Neuronal stem cell (in vitro differentiated cells): ENCODE measurements around the gene SLC22A7.

Experiments
- DNase-seq: peaks from one replicate; pipeline ENCODE4 v3.0.0-alpha.2; 2013; ENCODE audit warnings: low spot score
- H2AFZ ChIP-seq: one replicate; pipeline ENCODE4 v1.6.1; 2013; ENCODE audit warnings: mild to moderate bottlenecking, low read length, inconsistent platforms
- H2AK5ac ChIP-seq: 2 replicates; pipeline ENCODE4 v1.6.1; 2013; ENCODE audit warnings: low read depth, mild to moderate bottlenecking, inconsistent platforms, low read length, moderate library complexity, mixed read lengths
- H2BK120ac ChIP-seq: 2 replicates; pipeline ENCODE4 v1.6.1; 2013; ENCODE audit warnings: low read depth, mild to moderate bottlenecking, inconsistent platforms, low read length, moderate library complexity, mixed read lengths
- H2BK12ac ChIP-seq: one replicate; pipeline ENCODE4 v1.6.1; 2013; ENCODE audit warnings: low read length, inconsistent platforms
- H2BK15ac ChIP-seq: 2 replicates; pipeline ENCODE4 v1.6.1; 2013; ENCODE audit warnings: mild to moderate bottlenecking, low read length, inconsistent platforms, mixed read lengths
- H2BK5ac ChIP-seq: one replicate; pipeline ENCODE4 v1.6.1; 2013; ENCODE audit warnings: inconsistent platforms, mild to moderate bottlenecking, low read length, moderate library complexity
- H3K14ac ChIP-seq: one replicate; pipeline ENCODE4 v1.6.1; 2013; ENCODE audit warnings: low read length, inconsistent platforms
- H3K18ac ChIP-seq: 2 replicates; pipeline ENCODE4 v1.6.1; 2013; ENCODE audit warnings: low read length, inconsistent platforms
- H3K23ac ChIP-seq: 2 replicates; pipeline ENCODE4 v1.6.1; 2013; ENCODE audit warnings: low read depth, mild to moderate bottlenecking, mixed read lengths, low read length, inconsistent platforms; ENCODE audit not compliant: poor library complexity
- H3K27ac ChIP-seq: replicated peaks from 3 replicates; pipeline ENCODE4 v1.5.1; 2013; ENCODE audit warnings: low read length, inconsistent platforms
- H3K27me3 ChIP-seq, 3 experiments: 2 replicates each; pipeline ENCODE4 v1.6.1; 2013; ENCODE audit warnings: low read length in 3 of 3, mild to moderate bottlenecking in 2 of 3, inconsistent platforms in 1 of 3, low read depth in 1 of 3, mixed read lengths in 1 of 3, moderate library complexity in 1 of 3; ENCODE audit not compliant: control insufficient read depth in 3 of 3, insufficient read depth in 3 of 3
- H3K36me3 ChIP-seq, 2 donors: replicated peaks in 1 of 2; 2 replicates each; pipeline ENCODE4 v1.6.1; 2013; ENCODE audit warnings: low read length in 2 of 2; ENCODE audit not compliant: control insufficient read depth in 2 of 2, insufficient read depth in 2 of 2
- H3K4ac ChIP-seq: 2 replicates; pipeline ENCODE4 v1.6.1; 2013; ENCODE audit warnings: inconsistent platforms, mild to moderate bottlenecking, low read length, moderate library complexity
- H3K4me1 ChIP-seq, 2 donors: 1 replicate in 1 of 2; 2 replicates in 1 of 2; pipeline ENCODE4 v1.6.1; 2013; ENCODE audit warnings: low read length in 2 of 2, low read depth in 1 of 2; ENCODE audit not compliant: control insufficient read depth in 2 of 2, insufficient read depth in 1 of 2
- H3K4me2 ChIP-seq: one replicate; pipeline ENCODE4 v1.6.1; 2013; ENCODE audit warnings: mild to moderate bottlenecking, low read length, inconsistent platforms; ENCODE audit not compliant: insufficient read depth, poor library complexity, severe bottlenecking
- H3K4me3 ChIP-seq, 2 donors: 2 replicates each; pipeline ENCODE4 v1.5.1; 2013; ENCODE audit warnings: low read length in 2 of 2, mild to moderate bottlenecking in 2 of 2, inconsistent platforms in 1 of 2, moderate library complexity in 1 of 2
- H3K79me1 ChIP-seq: one replicate; pipeline ENCODE4 v1.6.1; 2013; ENCODE audit warnings: low read depth, mild to moderate bottlenecking, inconsistent platforms, low read length, moderate library complexity
- H3K9ac ChIP-seq: one replicate; pipeline ENCODE4 v1.6.1; 2013; ENCODE audit warnings: mild to moderate bottlenecking, low read depth, low read length, inconsistent platforms; ENCODE audit not compliant: poor library complexity
- H3K9me3 ChIP-seq, 2 donors: replicated peaks in 1 of 2; 2 replicates each; pipeline versions ENCODE3 to v1.6.1; 2013; ENCODE audit warnings: low read length in 2 of 2, mild to moderate bottlenecking in 2 of 2, inconsistent platforms in 1 of 2, low read depth in 1 of 2, mixed read lengths in 1 of 2, moderate library complexity in 1 of 2; ENCODE audit not compliant: control insufficient read depth in 2 of 2, insufficient read depth in 1 of 2
- H4K8ac ChIP-seq: one replicate; pipeline ENCODE4 v1.6.1; 2013; ENCODE audit warnings: low read depth, mild to moderate bottlenecking, inconsistent platforms, low read length, moderate library complexity
- H4K91ac ChIP-seq: one replicate; pipeline ENCODE4 v1.6.1; 2013; ENCODE audit warnings: low read length, low read depth, mild to moderate bottlenecking, inconsistent platforms; ENCODE audit not compliant: poor library complexity
- WGBS, 2 donors: extraction: QIAGEN DNeasy Blood & Tissue Kit; methylation state at CpG; one replicate each; pipeline ENCODE4 v1.1.7; 2013; ENCODE audit warnings: missing lambda C conversion rate in 2 of 2, mixed read lengths in 1 of 2; ENCODE audit not compliant: insufficient read length in 2 of 2, insufficient replicate concordance in 1 of 2; ENCODE audit errors: extremely low coverage in 2 of 2; 5-methylcytosine and 5-hydroxymethylcytosine counted together

Gene SLC22A7

DNA sequence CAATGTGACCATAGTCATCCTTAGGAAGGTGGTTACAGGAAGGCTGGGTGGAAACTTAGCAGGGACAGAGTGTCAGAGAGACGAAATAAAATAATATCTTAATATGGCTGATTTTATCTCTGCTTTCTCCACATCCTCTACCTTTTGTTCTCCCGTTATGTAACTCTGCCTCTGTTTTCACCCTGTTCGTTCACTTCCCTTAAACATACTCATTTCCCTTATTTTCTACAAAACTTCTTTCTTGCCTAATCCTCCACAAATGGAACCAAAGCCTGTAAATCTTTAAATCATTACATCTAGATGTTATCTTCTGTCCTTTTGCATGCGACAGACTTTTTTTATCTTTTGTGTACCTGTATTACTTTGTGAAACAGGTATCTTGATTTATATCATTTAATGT lies 33.8 kb downstream of the SLC22A7 start:
- Histone ChIP-seq H4K91ac (no peak overlapping the region), H3K27ac (no peak overlapping the region), H3K27me3 (no peaks in the 10 kb centered on the region), H3K9ac (no peak overlapping the region), H3K4me1 (no peaks in the 10 kb centered on the region), H3K9me3 (no peaks in the 10 kb centered on the region), H3K4me3 (no peak overlapping the region), H2BK15ac (no peak overlapping the region), H3K23ac (no peak overlapping the region), H2AK5ac (no peak overlapping the region), H3K36me3 (peaks cover 3 to 8% of the 10 kb centered on the region in 2 donors), H2BK12ac (no peak overlapping the region), H4K8ac (no peak overlapping the region), H3K18ac (no peak overlapping the region), H2AFZ (no peak overlapping the region), H3K4me2 (no peak overlapping the region), H3K4ac (no peak overlapping the region), H2BK120ac (no peak overlapping the region), H3K79me1 (no peaks in the 10 kb centered on the region), H2BK5ac (no peak overlapping the region), H3K14ac (no peak overlapping the region)
- no peak for DNase-seq
- WGBS, 2 donors, result 100% methylated on average over 2 of the region's 4 CpGs; no CpG with 5 or more reads in 1 of the 2 donors

DNA sequence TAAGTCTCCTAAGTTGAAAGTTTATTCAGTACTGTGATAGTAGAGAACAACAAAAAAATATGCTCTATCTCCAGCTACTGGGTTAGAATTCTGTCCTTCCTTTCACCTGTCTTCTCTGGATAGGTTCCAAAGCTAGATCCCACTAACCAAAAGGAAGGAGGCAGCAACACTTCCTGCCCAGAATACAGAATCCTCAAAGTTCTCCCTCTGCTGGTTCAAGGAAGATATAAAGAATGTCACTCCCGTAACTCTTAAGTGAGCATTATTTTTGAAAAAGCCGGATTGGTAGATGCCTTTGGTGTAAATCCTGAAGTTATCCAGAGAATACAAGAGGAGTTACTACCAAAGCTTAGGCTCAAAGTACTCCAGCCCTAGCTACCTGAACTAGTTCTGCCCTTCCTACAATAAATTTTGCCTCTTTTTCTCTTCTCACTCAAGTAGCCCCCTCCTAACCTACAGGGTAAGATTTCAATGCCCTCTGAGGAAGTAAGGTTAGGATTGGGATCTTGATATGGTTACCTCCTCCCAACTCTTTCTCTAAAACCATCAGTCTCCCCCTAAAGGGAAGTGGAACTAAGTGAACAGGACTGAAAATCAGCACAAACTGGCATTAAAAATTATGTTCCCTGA lies 36.5 kb downstream of the SLC22A7 start:
- H3K4ac ChIP-seq, result no peak overlapping the region
- no peak overlapping the region for H3K9ac ChIP-seq
- H4K91ac ChIP-seq, result no peak overlapping the region
- H2AK5ac ChIP-seq, result no peak overlapping the region
- no peaks in the 10 kb centered on the region for H3K79me1 ChIP-seq
- H3K4me2 ChIP-seq, result no peak overlapping the region
- H3K4me1 ChIP-seq, result no peaks in the 10 kb centered on the region
- H3K27ac ChIP-seq, result no peak overlapping the region
- no peak overlapping the region for H2BK120ac ChIP-seq
- H4K8ac ChIP-seq, result no peak overlapping the region
- no peaks in the 10 kb centered on the region for H3K27me3 ChIP-seq
- no peaks in the 10 kb centered on the region for H3K9me3 ChIP-seq
- no peak overlapping the region for H2BK12ac ChIP-seq
- no CpG with 5 or more reads among the region's 2 CpGs for whole genome bisulfite sequencing, 2 donors
- H2AFZ ChIP-seq, result no peak overlapping the region
- no peak overlapping the region for H3K14ac ChIP-seq
- H3K4me3 ChIP-seq, result no peak overlapping the region
- H3K18ac ChIP-seq, result no peak overlapping the region
- no peak overlapping the region for H2BK15ac ChIP-seq
- peak; percentile 38 for DNase-seq
- H3K36me3 ChIP-seq, result peaks cover 13 to 34% of the 10 kb centered on the region in 2 donors
- no peak overlapping the region for H2BK5ac ChIP-seq
- H3K23ac ChIP-seq, result no peak overlapping the region

DNA sequence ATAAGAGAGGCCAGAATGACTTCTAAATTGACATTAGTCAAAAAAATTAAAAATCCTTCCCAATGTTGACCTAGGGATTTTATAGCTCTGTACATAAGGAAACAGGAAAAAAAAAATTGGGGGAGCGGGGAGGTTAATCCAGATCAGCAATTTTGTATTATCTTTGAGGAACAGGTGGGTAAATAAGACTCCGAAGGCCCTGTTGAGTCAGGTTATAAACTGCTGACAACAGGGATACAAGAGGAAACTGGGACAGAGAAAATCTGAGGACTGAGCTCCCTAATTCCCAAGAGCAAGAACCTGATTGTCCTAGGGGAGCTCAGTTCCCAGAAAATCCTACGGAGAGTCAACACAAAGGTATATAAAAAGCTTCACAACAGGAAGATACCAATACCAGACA lies 37.4 kb downstream of the SLC22A7 start:
- no peak overlapping the region for H3K4me3 ChIP-seq

DNA sequence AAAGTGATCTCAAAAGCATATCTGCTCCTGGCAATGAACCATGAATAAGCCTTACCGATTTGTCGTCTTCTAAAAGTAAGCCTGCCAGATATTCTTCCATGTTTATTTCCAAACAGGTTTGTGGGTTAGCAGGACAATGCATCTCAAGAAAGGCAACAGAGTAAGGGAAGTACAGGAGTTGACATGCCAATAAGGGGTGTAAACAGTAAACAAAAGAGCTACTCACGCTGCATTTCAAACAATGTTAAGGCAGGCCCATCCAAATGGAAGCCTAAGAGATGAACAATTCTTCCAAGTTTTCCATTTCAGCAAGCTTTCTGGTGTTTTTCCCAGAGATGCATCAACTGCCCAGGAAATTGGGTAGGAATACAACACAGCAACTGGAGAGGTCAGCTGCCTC lies 38.3 kb downstream of the SLC22A7 start:
- Histone ChIP-seq H3K27me3 (no peaks in the 10 kb centered on the region), H3K4me1 (no peaks in the 10 kb centered on the region), H2AFZ (no peak overlapping the region), H4K8ac (no peak overlapping the region), H3K4me2 (no peak overlapping the region), H3K4ac (no peak overlapping the region), H3K9me3 (no peaks in the 10 kb centered on the region), H3K14ac (no peak overlapping the region), H2BK15ac (no peak overlapping the region), H2BK12ac (no peak overlapping the region), H3K18ac (no peak overlapping the region), H3K23ac (no peak overlapping the region), H2BK120ac (no peak overlapping the region), H2AK5ac (no peak overlapping the region), H3K79me1 (no peaks in the 10 kb centered on the region), H2BK5ac (no peak overlapping the region), H3K27ac (no peak overlapping the region), H3K9ac (no peak overlapping the region), H4K91ac (no peak overlapping the region), H3K36me3 (peaks cover 16 to 52% of the 10 kb centered on the region in 2 donors), H3K4me3 (no peak overlapping the region)
- no peak for DNase-seq
- no CpG with 5 or more reads among the region's 3 CpGs for WGBS, 2 donors

More for the DNA sequence above, 37.4 kb downstream of the SLC22A7 start:
- Histone ChIP-seq H2AK5ac (no peak overlapping the region), H3K9me3 (no peaks in the 10 kb centered on the region), H2AFZ (no peak overlapping the region), H3K27ac (no peak overlapping the region), H3K36me3 (peaks cover 16 to 43% of the 10 kb centered on the region in 2 donors), H3K79me1 (no peaks in the 10 kb centered on the region), H4K8ac (no peak overlapping the region), H2BK15ac (no peak overlapping the region), H3K4ac (no peak overlapping the region), H3K23ac (no peak overlapping the region), H3K18ac (no peak overlapping the region), H3K4me1 (no peaks in the 10 kb centered on the region), H2BK12ac (no peak overlapping the region), H3K4me2 (no peak overlapping the region), H4K91ac (no peak overlapping the region), H2BK120ac (no peak overlapping the region), H2BK5ac (no peak overlapping the region), H3K14ac (no peak overlapping the region), H3K9ac (no peak overlapping the region), H3K27me3 (no peaks in the 10 kb centered on the region)
- no peak for DNase-seq
- WGBS, 2 donors, result no CpG with 5 or more reads among the region's 3 CpGs
